ENCODE measurements around the gene NYNRIN.

DNA sequence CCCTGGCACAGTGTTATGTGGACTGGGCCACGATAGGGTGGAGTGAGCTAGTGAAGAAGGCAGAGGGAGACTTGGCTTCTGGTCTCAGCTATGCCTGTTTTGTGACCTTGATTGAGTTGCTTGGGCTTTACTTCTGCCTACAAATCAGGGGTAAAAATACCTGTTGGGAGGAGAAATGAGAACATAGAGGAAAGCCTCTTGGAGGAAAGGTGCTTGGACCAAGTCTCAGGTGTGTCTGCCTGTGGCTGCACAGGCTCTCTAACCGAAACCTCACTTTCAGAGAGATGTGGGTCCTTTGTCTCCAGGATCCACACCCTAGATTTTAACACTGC, 38.9 kb downstream of the NYNRIN start:
- TF ChIP-seq CTCF (IDR thresholded peaks at IDR 0.05), result no peak
- no peak for TF ChIP-seq POLR2A (IDR thresholded peaks at IDR 0.05)

Measured in Peyer's patch (tissue), 4 donors.